Stimulated activated CD8-positive, alpha-beta memory T cell treated with anti-CD3 and anti-CD28 coated beads, Interleukin-15, amount 100 ng/mL, for 4 hours (primary cell): ENCODE results near the gene SHC4.

Experiments
- DNase-seq, 2 donors: peaks; one replicate each; pipeline ENCODE4 v3.0.0-alpha.2; 2020; ENCODE audit warnings: low read depth in 2 of 2

The SHC4 gene

GRCh38 chr15:48850648-48851047 lies 113.1 kb downstream of the SHC4 start:
- no peak for DNase-seq

GRCh38 chr15:48845123-48845522 lies 118.6 kb downstream of the SHC4 start:
- no peak for DNase-seq

GRCh38 chr15:48842501-48842900 lies 121.2 kb downstream of the SHC4 start:
- no peak for DNase-seq

- DNase-seq: no peak
Observed at GRCh38 chr15:48834756-48835155, 129.0 kb downstream of the SHC4 start.

- DNase-seq: no peak
Observed at GRCh38 chr15:48833526-48834239, 130.0 kb downstream of the SHC4 start.

GRCh38 chr15:48832648-48833047 lies 131.1 kb downstream of the SHC4 start:
- DNase-seq: no peak

GRCh38 chr15:48828906-48829305 lies 134.8 kb downstream of the SHC4 start:
- no peak for DNase-seq

GRCh38 chr15:48828471-48828870 lies 135.2 kb downstream of the SHC4 start:
- DNase-seq: no peak

GRCh38 chr15:48825075-48825474 lies 138.6 kb downstream of the SHC4 start:
- DNase-seq: no peak

- DNase-seq: no peak
Observed at GRCh38 chr15:48823706-48824105, 140.0 kb downstream of the SHC4 start.

- DNase-seq: no peak
Observed at GRCh38 chr15:48823237-48823636, 140.5 kb downstream of the SHC4 start.

GRCh38 chr15:48814286-48814685 lies 149.4 kb downstream of the SHC4 start:
- no peak for DNase-seq

GRCh38 chr15:48811325-48811958 lies 152.3 kb downstream of the SHC4 start:
- no peak for DNase-seq

GRCh38 chr15:48810414-48811324 lies 153.1 kb downstream of the SHC4 start, which contains the start of gene CEP152:
Gene CEP152 (minus strand): TSS chr15:48811069. CDS start chr15:48805649, 5,420 bp downstream.
- DNase-seq: peak; percentile 95 to 99

- DNase-seq: no peak
Observed at GRCh38 chr15:48806151-48806550, 157.6 kb downstream of the SHC4 start.

- DNase-seq: no peak
Observed at GRCh38 chr15:48805591-48805990, 158.1 kb downstream of the SHC4 start.

GRCh38 chr15:48803877-48804276 lies 159.8 kb downstream of the SHC4 start:
- DNase-seq: no peak

- DNase-seq: no peak
Observed at GRCh38 chr15:48802867-48803266, 160.9 kb downstream of the SHC4 start.

GRCh38 chr15:48802257-48802656 lies 161.5 kb downstream of the SHC4 start:
- no peak for DNase-seq

GRCh38 chr15:48800811-48801455 lies 162.8 kb downstream of the SHC4 start:
- DNase-seq: no peak

GRCh38 chr15:48800245-48800644 lies 163.5 kb downstream of the SHC4 start:
- no peak for DNase-seq

- no peak for DNase-seq
Observed at GRCh38 chr15:48798319-48798718, 165.4 kb downstream of the SHC4 start.
